DND-41 (cell line): ENCODE results near the gene PSKH1.
"Not testable (repeated sequence)": the region's sequence is repeated elsewhere in the genome, so short reads cannot be mapped to it uniquely, and the experiment has no call there.

ENCODE experiments used
- ATAC-seq: fragments of 200-7000 bp; cut with Tn5 transposase; 3 replicates; pipeline ENCODE4 v1.9.1; 2021; ENCODE audit warnings: low read depth; ENCODE audit not compliant: insufficient read depth
- DNase-seq: peaks from one replicate; pipeline ENCODE4 v3.0.0-alpha.2; 2020
- H2AFZ ChIP-seq: 2 replicates; pipeline ENCODE4 v1.6.0; 2012; ENCODE audit warnings: low read depth, low read length
- H3K27ac ChIP-seq: 2 replicates; pipeline ENCODE4 v1.5.1; 2012; ENCODE audit warnings: low read length, inconsistent platforms
- H3K27me3 ChIP-seq: fragments of 200-600 bp; sonication (generic); 2 replicates; pipeline ENCODE4 v1.6.0; 2012; ENCODE audit warnings: low read length, mild to moderate bottlenecking, inconsistent platforms; ENCODE audit not compliant: insufficient read depth, poor library complexity
- H3K36me3 ChIP-seq: 2 replicates; pipeline ENCODE4 v1.5.1; 2012; ENCODE audit warnings: low read length, inconsistent platforms; ENCODE audit not compliant: insufficient read depth
- H3K4me1 ChIP-seq: 2 replicates; pipeline ENCODE4 v1.5.1; 2012; ENCODE audit warnings: mild to moderate bottlenecking, low read length; ENCODE audit not compliant: insufficient read depth
- H3K4me2 ChIP-seq: 2 replicates; pipeline ENCODE4 v1.6.0; 2012; ENCODE audit warnings: mild to moderate bottlenecking, moderate library complexity, low read length, inconsistent platforms; ENCODE audit not compliant: insufficient read depth
- H3K4me3 ChIP-seq, 2 experiments: fragments of 200-600 bp in 1 of 2; shearing (Covaris generic) in 1 of 2; 2 replicates each; pipeline ENCODE4 v1.5.1; 2012 to 2016; ENCODE audit warnings: inconsistent platforms in 2 of 2, low read length in 2 of 2, mild to moderate bottlenecking in 2 of 2, low read depth in 1 of 2, moderate library complexity in 1 of 2
- H3K79me2 ChIP-seq: 2 replicates; pipeline ENCODE4 v1.6.0; 2012; ENCODE audit warnings: low read length, inconsistent platforms; ENCODE audit not compliant: insufficient read depth
- H3K9ac ChIP-seq: 2 replicates; pipeline ENCODE4 v1.6.0; 2012; ENCODE audit warnings: low read depth, mild to moderate bottlenecking, inconsistent platforms, low read length, moderate library complexity
- H3K9me3 ChIP-seq: 2 replicates; pipeline ENCODE4 v1.5.1; 2012; ENCODE audit warnings: low read length, moderate library complexity, mild to moderate bottlenecking, inconsistent platforms; ENCODE audit not compliant: insufficient read depth, severe bottlenecking
- H4K20me1 ChIP-seq: 2 replicates; pipeline ENCODE4 v1.6.0; 2012; ENCODE audit warnings: low read length; ENCODE audit not compliant: insufficient read depth
- EZH2 ChIP-seq: IDR thresholded peaks from 3 replicates; pipeline ENCODE4 v1.6.1; 2012; ENCODE audit warnings: borderline replicate concordance, low read depth, mild to moderate bottlenecking, moderate library complexity, low read length, inconsistent platforms; ENCODE audit not compliant: severe bottlenecking
- TF ChIP-seq, protein P1 (sequence below): IDR thresholded peaks from 2 replicates; pipeline ENCODE4 v1.5.1; 2012; ENCODE audit warnings: borderline replicate concordance, low read length, moderate library complexity, mild to moderate bottlenecking; ENCODE audit not compliant: poor library complexity, severe bottlenecking; ENCODE audit errors: extremely low read depth

PSKH1 gene

DNA sequence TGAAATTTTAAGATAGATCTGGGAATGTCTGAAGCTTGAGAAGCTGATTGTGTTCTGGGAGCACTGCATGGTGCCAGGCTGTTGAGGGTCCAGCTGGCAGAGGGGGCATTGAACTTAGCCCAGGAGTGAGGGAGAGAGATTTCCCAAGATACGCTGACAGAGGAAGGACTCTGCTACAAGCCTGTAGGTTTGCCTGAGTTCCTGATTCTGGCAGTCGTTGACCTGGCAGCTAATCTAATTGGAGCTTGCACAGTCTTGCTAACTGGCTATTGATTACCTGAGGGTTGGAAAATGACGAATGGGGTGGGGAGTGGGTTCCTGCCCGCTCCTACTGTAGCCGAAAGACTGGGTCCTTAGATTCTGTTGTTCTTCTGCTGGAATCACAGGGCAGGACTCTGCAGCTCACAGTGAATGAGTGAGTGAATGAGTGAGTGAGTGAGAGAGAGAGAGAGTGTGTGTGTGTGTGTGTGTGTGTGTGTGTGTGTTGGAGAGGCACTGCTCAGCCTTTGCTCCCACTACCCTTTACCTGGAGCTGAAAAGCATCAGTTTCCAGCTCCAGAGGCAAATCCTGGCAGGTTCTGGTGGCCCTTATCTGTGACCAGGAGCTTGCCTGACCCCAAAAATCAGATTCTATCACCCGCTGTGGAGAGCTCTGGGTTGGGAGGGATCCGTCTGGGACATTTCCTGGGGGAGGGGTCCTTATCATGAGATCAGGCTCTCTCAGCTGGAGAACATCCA is 21.9 kb downstream of the PSKH1 start:
- H3K4me2 ChIP-seq: no peak overlapping the region
- no peak overlapping the region for H3K9ac ChIP-seq
- H3K4me3 ChIP-seq: no peak overlapping the region
- no peaks in the 10 kb centered on the region for H3K27me3 ChIP-seq
- H3K9me3 ChIP-seq: no peaks in the 10 kb centered on the region
- H3K36me3 ChIP-seq: peaks cover 55% of the 10 kb centered on the region
- peaks cover 35% of the 10 kb centered on the region for H4K20me1 ChIP-seq
- no peak overlapping the region for H2AFZ ChIP-seq
- no peak for ATAC-seq
- H3K4me1 ChIP-seq: peaks cover 6% of the 10 kb centered on the region
- H3K27ac ChIP-seq: no peak overlapping the region
- TF ChIP-seq, protein P1, sequence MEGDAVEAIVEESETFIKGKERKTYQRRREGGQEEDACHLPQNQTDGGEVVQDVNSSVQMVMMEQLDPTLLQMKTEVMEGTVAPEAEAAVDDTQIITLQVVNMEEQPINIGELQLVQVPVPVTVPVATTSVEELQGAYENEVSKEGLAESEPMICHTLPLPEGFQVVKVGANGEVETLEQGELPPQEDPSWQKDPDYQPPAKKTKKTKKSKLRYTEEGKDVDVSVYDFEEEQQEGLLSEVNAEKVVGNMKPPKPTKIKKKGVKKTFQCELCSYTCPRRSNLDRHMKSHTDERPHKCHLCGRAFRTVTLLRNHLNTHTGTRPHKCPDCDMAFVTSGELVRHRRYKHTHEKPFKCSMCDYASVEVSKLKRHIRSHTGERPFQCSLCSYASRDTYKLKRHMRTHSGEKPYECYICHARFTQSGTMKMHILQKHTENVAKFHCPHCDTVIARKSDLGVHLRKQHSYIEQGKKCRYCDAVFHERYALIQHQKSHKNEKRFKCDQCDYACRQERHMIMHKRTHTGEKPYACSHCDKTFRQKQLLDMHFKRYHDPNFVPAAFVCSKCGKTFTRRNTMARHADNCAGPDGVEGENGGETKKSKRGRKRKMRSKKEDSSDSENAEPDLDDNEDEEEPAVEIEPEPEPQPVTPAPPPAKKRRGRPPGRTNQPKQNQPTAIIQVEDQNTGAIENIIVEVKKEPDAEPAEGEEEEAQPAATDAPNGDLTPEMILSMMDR: no peak
- no peak for TF ChIP-seq EZH2
- DNase-seq: no peak
- peaks cover 33% of the 10 kb centered on the region for H3K79me2 ChIP-seq

DNA sequence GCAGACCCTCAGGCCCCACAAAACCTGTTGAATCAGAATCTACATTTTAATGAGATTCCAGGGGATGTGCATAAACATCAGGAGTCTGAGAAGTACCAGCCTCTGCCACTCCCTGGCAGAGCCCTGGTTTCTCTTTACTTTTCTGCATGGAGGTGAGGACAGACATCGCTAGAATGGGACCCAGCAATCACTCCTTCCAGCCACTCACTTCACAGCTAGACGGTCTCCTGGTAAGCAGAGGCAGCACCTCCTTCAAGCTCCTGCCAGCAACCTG is 22.4 kb downstream of the PSKH1 start:
- H3K9me3 ChIP-seq, H3K27me3 ChIP-seq, H2AFZ ChIP-seq, H3K27ac ChIP-seq, ATAC-seq, H3K4me2 ChIP-seq, H3K4me3 ChIP-seq, DNase-seq, H3K9ac ChIP-seq, H3K4me1 ChIP-seq: not testable (repeated sequence)
- peaks cover 33% of the 10 kb centered on the region for H3K79me2 ChIP-seq
- peaks cover 35% of the 10 kb centered on the region for H4K20me1 ChIP-seq
- H3K36me3 ChIP-seq: peaks cover 56% of the 10 kb centered on the region

DNA sequence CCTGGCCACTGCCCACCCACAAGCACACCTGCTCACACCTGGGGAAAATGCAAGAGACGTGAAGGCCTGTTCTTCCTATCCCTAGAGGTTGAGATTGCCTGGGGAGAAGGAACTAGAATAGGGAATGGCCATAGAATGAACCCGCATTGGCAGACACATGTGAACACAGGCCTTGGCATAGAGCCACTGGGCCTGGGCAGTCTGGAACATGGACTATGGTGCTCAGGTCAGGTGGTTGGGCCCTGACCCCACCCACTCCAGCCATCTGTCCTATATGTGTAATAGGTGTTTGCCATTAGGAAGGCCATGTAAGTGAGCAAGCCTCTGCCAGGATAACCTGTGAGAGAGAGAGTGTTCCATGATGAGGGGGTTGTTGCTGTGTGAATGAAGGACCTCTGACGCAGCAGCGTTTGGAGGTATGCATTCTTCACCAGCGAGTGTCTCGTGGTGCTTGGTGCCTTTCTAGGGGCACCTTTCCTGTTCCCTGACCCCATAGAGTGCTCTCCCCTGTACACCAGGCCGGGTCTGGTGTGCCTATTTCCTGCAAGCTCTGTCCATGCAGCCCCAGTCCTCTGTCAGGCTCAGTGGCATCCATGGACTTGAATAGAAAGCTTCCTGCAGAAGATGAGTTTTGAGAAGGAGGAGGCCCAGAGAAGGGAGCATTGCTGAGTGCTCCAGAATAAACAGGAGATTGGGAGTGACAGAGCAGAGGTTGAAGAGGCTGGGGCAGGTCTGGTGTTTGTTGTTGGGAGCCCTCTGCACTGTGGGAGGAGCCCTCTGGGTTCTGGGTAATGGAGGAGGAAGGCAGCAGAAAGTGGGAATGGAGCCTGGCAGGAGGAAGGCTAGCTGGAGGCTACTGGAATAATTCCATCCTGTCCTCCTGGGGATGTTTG is 23.0 kb downstream of the PSKH1 start:
- no peak overlapping the region for H3K4me2 ChIP-seq
- no peaks in the 10 kb centered on the region for H3K9me3 ChIP-seq
- no peak overlapping the region for H3K4me3 ChIP-seq
- H3K27ac ChIP-seq: no peak overlapping the region
- no peak overlapping the region for H2AFZ ChIP-seq
- peaks cover 56% of the 10 kb centered on the region for H3K36me3 ChIP-seq
- no peak for DNase-seq
- H4K20me1 ChIP-seq: peaks cover 35% of the 10 kb centered on the region
- H3K27me3 ChIP-seq: no peaks in the 10 kb centered on the region
- no peak overlapping the region for H3K9ac ChIP-seq
- TF ChIP-seq, protein P1: no peak
- TF ChIP-seq EZH2: no peak
- peaks cover 33% of the 10 kb centered on the region for H3K79me2 ChIP-seq
- no peak for ATAC-seq
- no peaks in the 10 kb centered on the region for H3K4me1 ChIP-seq

DNA sequence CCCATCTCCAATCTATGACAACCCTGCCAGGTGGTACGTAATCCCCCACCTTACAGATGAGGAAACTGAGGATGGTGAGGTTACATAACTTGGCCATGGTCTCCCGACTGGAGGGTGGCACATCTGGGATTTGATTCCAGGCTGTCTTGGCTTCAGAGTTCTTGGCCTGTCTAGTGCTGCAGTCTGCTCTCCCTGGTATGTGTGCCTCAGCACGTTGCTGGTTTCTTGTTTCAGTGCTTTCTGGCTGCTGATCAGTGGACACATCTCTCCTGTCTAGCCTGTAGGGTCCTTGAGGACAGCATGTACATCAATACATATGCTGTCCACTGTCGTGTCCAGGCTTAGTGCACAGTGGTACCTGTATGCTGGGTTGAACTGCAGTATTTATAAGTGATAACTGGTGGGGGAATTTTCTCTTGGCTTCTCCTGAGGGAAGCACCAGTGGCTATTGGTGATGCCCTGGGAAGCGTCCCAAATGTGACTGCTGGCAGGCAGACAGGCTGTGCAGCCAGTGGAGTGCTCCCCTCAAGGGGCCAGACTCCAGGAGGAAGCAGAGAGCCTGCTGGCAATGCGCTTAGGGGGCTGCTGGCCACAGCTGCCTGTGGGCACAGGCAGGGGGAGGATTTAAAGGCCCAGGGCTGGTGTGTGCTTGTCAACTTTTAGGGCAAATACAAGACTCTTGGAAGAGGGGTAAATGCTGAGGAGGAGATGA is 24.2 kb downstream of the PSKH1 start:
- Histone ChIP-seq H3K4me3 (no peak overlapping the region), H3K36me3 (peaks cover 49% of the 10 kb centered on the region), H3K4me2 (no peak overlapping the region), H3K79me2 (peaks cover 33% of the 10 kb centered on the region), H3K4me1 (no peaks in the 10 kb centered on the region), H3K27ac (no peak overlapping the region; the same call in 1 of the 2 replicates), H3K27me3 (no peaks in the 10 kb centered on the region), H4K20me1 (peaks cover 38% of the 10 kb centered on the region), H3K9ac (no peak overlapping the region), H3K9me3 (no peaks in the 10 kb centered on the region), H2AFZ (no peak overlapping the region)
- ATAC-seq: no peak
- no peak for TF ChIP-seq EZH2
- TF ChIP-seq, protein P1: no peak
- DNase-seq: no peak
